CD4-positive, CD25-positive, alpha-beta regulatory T cell (primary cell): Measurements from ENCODE around the gene BAZ2B. TPM values are rescaled to one million over a fixed set of nuclear protein-coding genes. Genes with fewer than 3 reads are reported as not detected.

Experiments used
- ATAC-seq, 2 donors: fragments of 150-1000 bp; cut with Tn5 transposase; one replicate each; pipeline ENCODE4 v1.10.0; 2021; ENCODE audit warnings: low read depth in 2 of 2, moderate number of reproducible peaks in 2 of 2, moderate library complexity in 1 of 2
- DNase-seq, 3 donors: peaks; one replicate each; pipeline versions ENCODE4 v3.0.0 to v3.0.0-alpha.2; 2012 to 2022; ENCODE audit warnings: mixed read lengths in 1 of 3
- H3K27ac ChIP-seq: one replicate; pipeline ENCODE4 v1.7.0; 2013; ENCODE audit warnings: mild to moderate bottlenecking, low read length; ENCODE audit not compliant: insufficient read depth, poor library complexity, severe bottlenecking
- H3K27me3 ChIP-seq: one replicate; pipeline ENCODE4 v1.7.0; 2013; ENCODE audit warnings: low read length; ENCODE audit not compliant: control insufficient read depth, insufficient read depth
- H3K36me3 ChIP-seq: one replicate; pipeline ENCODE4 v1.7.0; 2013; ENCODE audit warnings: mild to moderate bottlenecking, low read length, moderate library complexity; ENCODE audit not compliant: control insufficient read depth, insufficient read depth
- H3K4me1 ChIP-seq: 2 replicates; pipeline ENCODE4 v1.7.0; 2013; ENCODE audit warnings: mild to moderate bottlenecking, low read length; ENCODE audit not compliant: insufficient read depth, control insufficient read depth, poor library complexity, severe bottlenecking
- H3K4me3 ChIP-seq: one replicate; pipeline ENCODE4 v1.7.0; 2013; ENCODE audit warnings: low read depth, mild to moderate bottlenecking, low read length, moderate library complexity
- H3K9me3 ChIP-seq, 2 experiments: 1 replicate in 1 of 2; 2 replicates in 1 of 2; pipeline ENCODE4 v1.7.0; 2013; ENCODE audit warnings: low read length in 2 of 2, mild to moderate bottlenecking in 1 of 2, moderate library complexity in 1 of 2; ENCODE audit not compliant: control insufficient read depth in 2 of 2
- H3K27ac Mint-ChIP-seq, 3 donors: one replicate each; pipeline ENCODE4 v1.8.0; 2020 to 2022; ENCODE audit warnings: mild to moderate bottlenecking in 3 of 3, mixed read lengths in 3 of 3, moderate library complexity in 2 of 3
- H3K27me3 Mint-ChIP-seq: one replicate; pipeline ENCODE4 v1.8.0; 2022; ENCODE audit warnings: mild to moderate bottlenecking, mixed read lengths
- H3K36me3 Mint-ChIP-seq: one replicate; pipeline ENCODE4 v1.8.0; 2020; ENCODE audit warnings: mixed read lengths
- H3K4me1 Mint-ChIP-seq, 4 donors: one replicate each; pipeline ENCODE4 v1.8.0; 2020 to 2022; ENCODE audit warnings: mixed read lengths in 4 of 4, mild to moderate bottlenecking in 1 of 4
- H3K4me3 Mint-ChIP-seq, 4 donors: one replicate each; pipeline ENCODE4 v1.8.0; 2020 to 2022; ENCODE audit warnings: mild to moderate bottlenecking in 4 of 4, mixed read lengths in 4 of 4, moderate library complexity in 3 of 4
- H3K9me3 Mint-ChIP-seq, 7 donors: one replicate each; pipeline ENCODE4 v1.8.0; 2020 to 2022; ENCODE audit warnings: mixed read lengths in 7 of 7, mild to moderate bottlenecking in 3 of 7, moderate library complexity in 2 of 7
- polyA plus RNA-seq, 4 donors: library from polyadenylated mRNA; unstranded; fragments of 300-500 nt; fragmentation: Illumina TruSeq; gene quantifications; one replicate each; pipeline ENCODE4 v1.2.3, GENCODE V29; 2021
- total RNA-seq: library from RNA; stranded (reverse); gene quantifications from one replicate; pipeline ENCODE4 v1.2.3, GENCODE V29; 2022

The BAZ2B gene
- total and polyA plus RNA-seq, 5 donors from 2014 or later: 7.8 to 39.6 (median 9.6) TPM

GRCh38 chr2:159592441-159592840 is 23.9 kb downstream of the BAZ2B start:
- Histone ChIP-seq H3K27me3 (no peaks in the 10 kb centered on the region), H3K36me3 (no peaks in the 10 kb centered on the region), H3K4me3 (no peak overlapping the region), H3K9me3 (no peaks in the 10 kb centered on the region), H3K4me1 (no peaks in the 10 kb centered on the region), H3K27ac (no peak overlapping the region)
- no peaks in the 10 kb centered on the region for H3K4me1 Mint-ChIP-seq
- H3K9me3 Mint-ChIP-seq: peaks cover 0 to under 1% (median 0%) of the 10 kb centered on the region in 7 donors
- DNase-seq: no peak
- no peak for ATAC-seq
- no peak overlapping the region for H3K4me3 Mint-ChIP-seq
- H3K36me3 Mint-ChIP-seq: no peaks in the 10 kb centered on the region
- no peaks in the 10 kb centered on the region for H3K27me3 Mint-ChIP-seq
- no peak overlapping the region for H3K27ac Mint-ChIP-seq

GRCh38 chr2:159591221-159591620 is 25.1 kb downstream of the BAZ2B start:
- ATAC-seq (no peak), DNase-seq (no peak)
- Histone ChIP-seq H3K4me3 (no peak overlapping the region), H3K9me3 (no peaks in the 10 kb centered on the region), H3K36me3 (no peaks in the 10 kb centered on the region), H3K4me1 (no peaks in the 10 kb centered on the region), H3K27ac (no peak overlapping the region), H3K27me3 (no peaks in the 10 kb centered on the region)
- Mint-ChIP-seq H3K9me3 (peaks cover 0 to 2% (median 0%) of the 10 kb centered on the region in 7 donors), H3K36me3 (no peaks in the 10 kb centered on the region), H3K4me3 (no peak overlapping the region), H3K4me1 (no peaks in the 10 kb centered on the region), H3K27ac (no peak overlapping the region), H3K27me3 (no peaks in the 10 kb centered on the region)

DNA sequence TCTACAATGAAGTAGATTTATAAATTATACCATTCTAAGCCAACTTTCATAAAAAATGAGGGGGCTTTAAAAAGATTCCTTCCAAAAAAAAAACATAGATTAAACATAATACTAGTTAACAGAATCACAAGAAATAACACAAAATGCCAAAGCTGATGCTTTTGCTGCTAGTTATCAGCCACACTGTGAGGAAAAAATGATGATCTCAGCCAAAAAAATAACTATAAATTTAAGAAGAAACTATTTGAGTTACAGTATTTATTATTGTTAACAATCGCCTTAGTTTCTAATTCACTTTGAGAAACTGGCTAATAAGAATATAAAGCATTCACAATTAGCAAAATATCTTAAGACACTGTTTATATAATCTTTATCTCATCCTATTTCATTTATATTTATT is 27.1 kb downstream of the BAZ2B start:
- Histone ChIP-seq H3K4me1 (no peaks in the 10 kb centered on the region), H3K36me3 (no peaks in the 10 kb centered on the region), H3K4me3 (no peak overlapping the region), H3K27ac (no peak overlapping the region), H3K9me3 (no peaks in the 10 kb centered on the region), H3K27me3 (no peaks in the 10 kb centered on the region)
- no peaks in the 10 kb centered on the region for H3K36me3 Mint-ChIP-seq
- H3K27me3 Mint-ChIP-seq: no peaks in the 10 kb centered on the region
- DNase-seq (no peak), ATAC-seq (no peak)
- no peaks in the 10 kb centered on the region for H3K4me1 Mint-ChIP-seq
- H3K27ac Mint-ChIP-seq: no peak overlapping the region
- peaks cover 0 to 2% (median 0%) of the 10 kb centered on the region in 7 donors for H3K9me3 Mint-ChIP-seq
- H3K4me3 Mint-ChIP-seq: no peak overlapping the region

DNA sequence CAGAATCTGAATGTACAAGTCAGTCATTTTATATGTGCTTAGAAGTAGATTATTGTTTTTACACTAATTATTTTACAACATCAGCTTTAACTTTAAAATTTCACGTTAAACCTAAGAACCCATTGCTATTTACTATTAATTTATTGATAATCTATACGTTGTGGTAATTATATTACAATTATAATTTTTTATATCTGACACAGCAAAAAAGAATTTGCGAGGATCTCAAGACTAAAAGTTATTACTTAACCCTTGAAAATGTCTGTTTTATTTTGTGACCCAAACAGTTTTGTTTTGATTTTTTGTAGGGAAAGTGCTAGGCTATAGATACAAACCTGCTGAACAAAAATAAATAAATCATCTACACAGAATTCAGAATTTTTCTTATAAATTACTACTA is 30.3 kb downstream of the BAZ2B start:
- H3K27me3 ChIP-seq: no peaks in the 10 kb centered on the region
- H3K27ac ChIP-seq: no peak overlapping the region
- no peaks in the 10 kb centered on the region for H3K9me3 ChIP-seq
- no peaks in the 10 kb centered on the region for H3K4me1 ChIP-seq
- no peaks in the 10 kb centered on the region for H3K36me3 ChIP-seq
- no peaks in the 10 kb centered on the region for H3K36me3 Mint-ChIP-seq
- DNase-seq (no peak), ATAC-seq (no peak)
- H3K4me3 ChIP-seq: no peak overlapping the region
- no peaks in the 10 kb centered on the region for H3K4me1 Mint-ChIP-seq
- no peaks in the 10 kb centered on the region for H3K27me3 Mint-ChIP-seq
- peaks cover 0 to 2% (median 0%) of the 10 kb centered on the region in 7 donors for H3K9me3 Mint-ChIP-seq
- H3K4me3 Mint-ChIP-seq: no peak overlapping the region
- H3K27ac Mint-ChIP-seq: no peak overlapping the region

DNA sequence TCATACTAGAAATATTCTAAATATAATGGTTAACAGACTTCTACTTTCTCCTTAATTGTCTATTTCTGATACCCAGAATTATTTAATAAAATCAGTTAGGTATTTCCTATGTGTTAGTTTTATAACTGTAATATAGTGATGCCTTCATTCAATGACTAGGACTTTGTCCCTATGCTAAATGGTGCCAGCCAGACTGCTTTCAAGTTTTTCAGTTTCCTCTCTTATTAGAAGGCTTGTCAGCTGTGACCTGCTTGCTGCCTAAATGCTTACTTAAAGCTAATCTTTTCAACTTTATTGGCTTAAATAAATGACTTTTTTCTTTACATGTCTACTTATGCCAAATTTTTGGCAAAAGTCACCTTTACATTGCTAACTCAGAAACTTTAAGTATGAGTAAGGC is 30.7 kb downstream of the BAZ2B start:
- H3K9me3 ChIP-seq: no peaks in the 10 kb centered on the region
- no peaks in the 10 kb centered on the region for H3K4me1 ChIP-seq
- ATAC-seq: no peak
- H3K4me1 Mint-ChIP-seq: no peaks in the 10 kb centered on the region
- no peak overlapping the region for H3K4me3 Mint-ChIP-seq
- H3K9me3 Mint-ChIP-seq: peaks cover 0 to 2% (median 0%) of the 10 kb centered on the region in 7 donors
- no peak overlapping the region for H3K27ac ChIP-seq
- H3K36me3 Mint-ChIP-seq: no peaks in the 10 kb centered on the region
- H3K27me3 ChIP-seq: no peaks in the 10 kb centered on the region
- H3K4me3 ChIP-seq: no peak overlapping the region
- no peak overlapping the region for H3K27ac Mint-ChIP-seq
- H3K36me3 ChIP-seq: no peaks in the 10 kb centered on the region
- no peak for DNase-seq
- H3K27me3 Mint-ChIP-seq: no peaks in the 10 kb centered on the region

GRCh38 chr2:159584796-159585195 is 31.6 kb downstream of the BAZ2B start:
- Histone ChIP-seq H3K4me3 (no peak overlapping the region), H3K27me3 (no peaks in the 10 kb centered on the region), H3K4me1 (no peaks in the 10 kb centered on the region), H3K27ac (no peak overlapping the region), H3K36me3 (no peaks in the 10 kb centered on the region), H3K9me3 (no peaks in the 10 kb centered on the region)
- no peak overlapping the region for H3K27ac Mint-ChIP-seq
- DNase-seq (no peak), ATAC-seq (no peak)
- H3K4me3 Mint-ChIP-seq: no peak overlapping the region
- H3K9me3 Mint-ChIP-seq: peaks cover 0 to 6% (median 1%) of the 10 kb centered on the region in 7 donors
- no peaks in the 10 kb centered on the region for H3K4me1 Mint-ChIP-seq
- peaks cover 5% of the 10 kb centered on the region for H3K27me3 Mint-ChIP-seq
- H3K36me3 Mint-ChIP-seq: peaks cover 4% of the 10 kb centered on the region

DNA sequence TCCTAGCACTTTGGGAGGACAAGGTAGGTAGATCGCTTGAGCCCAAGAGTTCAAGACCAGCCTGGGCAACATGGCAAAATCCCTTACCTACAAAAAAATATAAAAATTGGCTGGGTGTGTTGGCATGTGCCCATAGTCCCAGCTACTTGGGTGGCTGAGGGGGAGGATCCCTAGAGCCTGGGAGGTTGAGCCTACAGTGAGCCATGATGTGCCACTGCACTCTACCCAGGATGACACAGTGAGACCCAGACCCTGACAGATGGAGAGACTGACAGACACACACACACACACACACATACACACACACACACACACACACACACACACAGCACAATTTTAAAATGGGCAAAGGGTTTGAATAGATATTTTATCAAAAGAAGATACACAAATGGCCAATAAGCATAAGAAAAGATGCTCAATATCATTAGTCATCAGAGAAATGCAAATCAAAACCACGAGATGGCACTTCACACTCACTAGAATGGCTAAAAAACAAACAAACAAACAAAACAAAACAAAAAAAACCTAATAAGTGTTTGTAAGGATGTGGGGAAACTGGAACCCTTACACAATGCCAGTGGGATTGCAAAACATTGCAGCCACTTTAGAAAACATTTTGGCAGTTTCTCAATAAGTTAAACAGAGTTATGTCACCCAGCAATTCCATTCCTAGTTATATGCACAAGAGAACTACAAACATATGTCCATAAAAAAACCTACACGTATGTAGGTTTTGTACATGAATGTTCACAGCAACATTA is 42.3 kb downstream of the BAZ2B start:
- no peaks in the 10 kb centered on the region for H3K27me3 Mint-ChIP-seq
- peaks cover 0 to 10% (median 4%) of the 10 kb centered on the region in 7 donors for H3K9me3 Mint-ChIP-seq
- Histone ChIP-seq H3K4me3 (no peak overlapping the region), H3K4me1 (no peaks in the 10 kb centered on the region), H3K27ac (no peak overlapping the region), H3K36me3 (no peaks in the 10 kb centered on the region), H3K9me3 (no peaks in the 10 kb centered on the region), H3K27me3 (no peaks in the 10 kb centered on the region)
- H3K36me3 Mint-ChIP-seq: no peaks in the 10 kb centered on the region
- ATAC-seq (no peak), DNase-seq (no peak)
- H3K4me3 Mint-ChIP-seq: no peak overlapping the region
- H3K27ac Mint-ChIP-seq: no peak overlapping the region
- no peaks in the 10 kb centered on the region for H3K4me1 Mint-ChIP-seq

- no peak overlapping the region for H3K4me3 ChIP-seq
- no peaks in the 10 kb centered on the region for H3K27me3 ChIP-seq
- no peak overlapping the region for H3K27ac Mint-ChIP-seq
- DNase-seq (no peak), ATAC-seq (no peak)
- H3K4me1 ChIP-seq: no peaks in the 10 kb centered on the region
- H3K9me3 Mint-ChIP-seq: peaks cover 0 to 10% (median 3%) of the 10 kb centered on the region in 7 donors
- H3K27ac ChIP-seq: no peak overlapping the region
- no peaks in the 10 kb centered on the region for H3K36me3 Mint-ChIP-seq
- H3K36me3 ChIP-seq: no peaks in the 10 kb centered on the region
- no peak overlapping the region for H3K4me3 Mint-ChIP-seq
- H3K27me3 Mint-ChIP-seq: no peaks in the 10 kb centered on the region
- H3K9me3 ChIP-seq: no peaks in the 10 kb centered on the region
- no peaks in the 10 kb centered on the region for H3K4me1 Mint-ChIP-seq
Measured at GRCh38 chr2:159573294-159573693, 43.1 kb downstream of the BAZ2B start.
